Measurements from ENCODE around the gene MAPK4. TPM values are rescaled to one million over a fixed set of nuclear protein-coding genes. Genes with fewer than 3 reads are reported as not detected.

Gene MAPK4
- total RNA-seq, 1 donor from 2014 or later: 9.3 TPM

- no peak for DNase-seq (ENCODE audit: low read depth, low spot score)
- TF ChIP-seq CTCF (conservative IDR thresholded peaks at IDR 0.05): no peak
Observed at GRCh38 chr18:50675043-50675442, 115.2 kb downstream of the MAPK4 start.

GRCh38 chr18:50678651-50679050 lies 118.8 kb downstream of the MAPK4 start:
- Mint-ChIP-seq H3K36me3 (ENCODE audit: low read depth) (peaks cover 5% of the 10 kb centered on the region), H3K4me3 (no peak overlapping the region), H3K4me1 (no peaks in the 10 kb centered on the region), H3K27me3 (ENCODE audit: low read depth) (no peaks in the 10 kb centered on the region), H3K9me3 (peaks cover 4% of the 10 kb centered on the region), H3K27ac (ENCODE audit: unreplicated experiment) (no peak overlapping the region)
- DNase-seq (ENCODE audit: low read depth, low spot score): no peak
- TF ChIP-seq CTCF (conservative IDR thresholded peaks at IDR 0.05): no peak

More at GRCh38 chr18:50675043-50675442, 115.2 kb downstream of the MAPK4 start:
- Mint-ChIP-seq H3K4me3 (no peak overlapping the region), H3K36me3 (ENCODE audit: low read depth) (no peaks in the 10 kb centered on the region), H3K4me1 (peaks cover 3% of the 10 kb centered on the region), H3K27ac (ENCODE audit: unreplicated experiment) (no peak overlapping the region), H3K9me3 (no peaks in the 10 kb centered on the region), H3K27me3 (ENCODE audit: low read depth) (no peaks in the 10 kb centered on the region)

GRCh38 chr18:50679056-50679455 lies 119.2 kb downstream of the MAPK4 start:
- H3K4me1 Mint-ChIP-seq: no peaks in the 10 kb centered on the region
- H3K27me3 Mint-ChIP-seq (ENCODE audit: low read depth): no peaks in the 10 kb centered on the region
- peaks cover 5% of the 10 kb centered on the region for H3K36me3 Mint-ChIP-seq (ENCODE audit: low read depth)
- H3K27ac Mint-ChIP-seq (ENCODE audit: unreplicated experiment): no peak overlapping the region
- no peak overlapping the region for H3K4me3 Mint-ChIP-seq
- no peak for TF ChIP-seq CTCF (conservative IDR thresholded peaks at IDR 0.05)
- peaks cover 4% of the 10 kb centered on the region for H3K9me3 Mint-ChIP-seq
- DNase-seq (ENCODE audit: low read depth, low spot score): no peak

- Mint-ChIP-seq H3K27ac (ENCODE audit: unreplicated experiment) (no peak overlapping the region), H3K27me3 (ENCODE audit: low read depth) (no peaks in the 10 kb centered on the region), H3K4me3 (no peak overlapping the region), H3K9me3 (peaks cover 4% of the 10 kb centered on the region), H3K36me3 (ENCODE audit: low read depth) (peaks cover 5% of the 10 kb centered on the region), H3K4me1 (no peaks in the 10 kb centered on the region)
- DNase-seq (ENCODE audit: low read depth, low spot score): no peak
- no peak for TF ChIP-seq CTCF (conservative IDR thresholded peaks at IDR 0.05)
Observed at GRCh38 chr18:50679656-50680055, 119.8 kb downstream of the MAPK4 start.

- Mint-ChIP-seq H3K9me3 (peaks cover 4% of the 10 kb centered on the region), H3K27me3 (ENCODE audit: low read depth) (no peaks in the 10 kb centered on the region), H3K36me3 (ENCODE audit: low read depth) (peaks cover 5% of the 10 kb centered on the region), H3K27ac (ENCODE audit: unreplicated experiment) (no peak overlapping the region), H3K4me3 (no peak overlapping the region), H3K4me1 (no peaks in the 10 kb centered on the region)
- TF ChIP-seq CTCF (conservative IDR thresholded peaks at IDR 0.05): no peak
- DNase-seq (ENCODE audit: low read depth, low spot score): no peak
Observed at GRCh38 chr18:50680966-50681365, 121.1 kb downstream of the MAPK4 start.

GRCh38 chr18:50682852-50683251 lies 123.0 kb downstream of the MAPK4 start:
- no peak for TF ChIP-seq CTCF (conservative IDR thresholded peaks at IDR 0.05)

More at GRCh38 chr18:50682852-50683251, 123.0 kb downstream of the MAPK4 start:
- no peaks in the 10 kb centered on the region for H3K4me1 Mint-ChIP-seq
- H3K9me3 Mint-ChIP-seq: peaks cover 4% of the 10 kb centered on the region
- no peak overlapping the region for H3K4me3 Mint-ChIP-seq
- DNase-seq (ENCODE audit: low read depth, low spot score): no peak
- no peak overlapping the region for H3K27ac Mint-ChIP-seq (ENCODE audit: unreplicated experiment)
- peaks cover 5% of the 10 kb centered on the region for H3K36me3 Mint-ChIP-seq (ENCODE audit: low read depth)
- no peaks in the 10 kb centered on the region for H3K27me3 Mint-ChIP-seq (ENCODE audit: low read depth)
